Measurements from ENCODE around the gene RAI14.
"Not testable (repeated sequence)": the region's sequence is repeated elsewhere in the genome, so short reads cannot be mapped to it uniquely, and the experiment has no call there.

RAI14 gene

DNA sequence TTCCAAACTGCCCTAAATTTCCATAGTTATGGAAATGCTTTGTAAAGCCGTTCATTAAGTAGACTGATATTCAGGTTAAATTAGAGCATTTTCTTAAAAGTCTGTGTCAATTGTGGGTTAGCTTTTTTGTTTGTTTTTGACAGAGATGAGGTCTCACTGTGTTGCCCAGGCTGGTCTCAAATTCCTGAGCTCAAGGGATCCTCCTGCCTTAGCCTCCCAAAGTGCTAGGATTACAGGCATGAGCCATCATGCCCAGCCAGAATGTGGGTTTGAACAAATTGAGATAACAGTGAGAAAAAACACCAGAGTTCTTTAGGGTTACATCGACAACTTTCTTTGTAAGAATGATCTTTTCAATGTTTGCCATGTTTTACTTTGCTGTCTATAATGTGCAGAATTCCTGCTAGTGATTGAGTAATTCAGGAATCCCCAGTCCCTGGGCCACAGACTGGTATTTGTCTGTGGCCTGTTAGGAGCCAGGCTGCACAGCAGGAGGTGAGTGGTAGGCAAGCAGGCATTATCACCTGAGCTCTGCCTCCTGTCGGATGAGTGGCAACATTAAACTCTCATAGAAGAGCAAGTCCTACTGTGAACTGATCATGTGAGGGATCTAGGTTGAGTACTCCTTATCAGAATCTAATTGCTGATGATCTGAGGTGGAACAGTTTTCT lies 80.5 kb downstream of the RAI14 start:
- no peak for DNase-seq

DNA sequence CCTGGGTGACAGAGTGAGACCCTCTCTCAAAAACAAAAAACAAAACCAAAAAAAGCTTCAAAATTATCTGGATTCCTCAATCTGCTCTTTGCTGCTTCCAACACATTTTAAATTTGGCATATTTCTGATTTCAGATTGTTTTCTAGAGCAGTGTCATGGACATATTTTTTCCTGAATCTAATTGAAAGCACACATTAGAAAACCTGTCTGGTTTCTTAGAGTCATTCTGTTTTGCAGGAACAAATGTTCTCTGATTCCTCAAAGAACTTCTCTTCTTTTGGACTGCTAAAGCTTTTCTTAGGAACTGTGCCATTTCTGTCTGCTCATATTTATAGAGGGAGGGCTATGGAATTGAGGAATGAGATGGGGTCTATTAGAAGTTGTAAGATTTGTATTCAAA lies 81.6 kb downstream of the RAI14 start:
- DNase-seq, result no peak

DNA sequence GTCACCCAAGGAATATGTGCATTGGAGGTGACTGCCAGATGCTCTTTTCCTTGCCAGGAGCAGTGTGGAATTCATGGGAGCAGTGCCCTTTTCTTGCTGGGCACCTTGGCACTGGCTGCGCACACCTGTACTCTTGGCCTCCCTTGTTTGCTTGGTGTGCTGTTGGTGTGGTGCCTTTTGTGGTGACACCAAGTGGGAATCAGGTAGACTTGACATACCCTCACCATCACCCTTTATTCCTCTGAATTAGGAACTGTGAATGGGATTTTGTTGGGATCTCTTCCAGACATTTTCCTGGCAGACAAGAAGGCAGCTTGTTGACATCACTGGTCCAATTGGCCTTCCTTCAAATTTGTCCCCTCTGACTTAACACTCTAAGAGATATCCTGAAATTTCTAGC lies 82.3 kb downstream of the RAI14 start:
- no peak for DNase-seq

DNA sequence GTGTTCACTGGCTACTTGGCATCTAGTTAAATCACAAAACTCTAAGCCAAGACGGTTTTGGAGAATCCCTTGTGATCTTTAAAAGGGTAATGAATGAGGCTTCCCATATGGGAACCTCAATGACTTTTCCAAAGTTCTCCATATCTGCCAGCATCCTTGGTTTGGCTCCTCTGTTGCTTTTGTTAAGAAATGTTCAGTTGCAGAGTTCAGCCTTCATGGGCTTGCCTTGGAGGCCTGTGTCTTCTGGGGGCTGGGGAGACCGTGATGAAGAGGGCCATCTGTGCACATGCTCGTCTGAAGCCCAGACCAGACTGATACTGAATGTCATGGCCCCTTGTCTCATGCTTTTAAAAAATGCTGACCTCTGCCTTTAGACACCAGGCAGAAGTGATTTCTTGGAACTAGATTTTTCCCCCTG lies 84.3 kb downstream of the RAI14 start:
- DNase-seq, result no peak

DNA sequence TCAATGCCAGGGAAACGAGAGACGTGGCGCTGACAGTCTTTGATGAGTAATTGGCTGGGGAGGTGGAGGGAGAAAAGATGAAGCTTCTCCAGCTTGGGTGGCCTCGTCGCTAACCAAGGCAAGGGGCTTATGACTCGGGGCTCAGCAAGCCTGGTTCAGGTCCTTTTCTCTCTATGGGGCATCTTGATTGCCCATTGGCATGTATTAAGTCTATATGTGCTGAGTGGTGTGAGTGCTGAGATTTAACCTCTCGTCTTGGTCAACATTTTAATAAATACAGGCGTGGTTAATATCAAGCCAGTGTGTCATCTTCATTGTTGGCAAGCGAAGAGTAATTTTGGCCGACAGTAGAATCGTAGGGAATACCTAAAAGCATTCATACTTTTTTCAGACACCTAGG lies 85.9 kb downstream of the RAI14 start:
- DNase-seq, result no peak

DNA sequence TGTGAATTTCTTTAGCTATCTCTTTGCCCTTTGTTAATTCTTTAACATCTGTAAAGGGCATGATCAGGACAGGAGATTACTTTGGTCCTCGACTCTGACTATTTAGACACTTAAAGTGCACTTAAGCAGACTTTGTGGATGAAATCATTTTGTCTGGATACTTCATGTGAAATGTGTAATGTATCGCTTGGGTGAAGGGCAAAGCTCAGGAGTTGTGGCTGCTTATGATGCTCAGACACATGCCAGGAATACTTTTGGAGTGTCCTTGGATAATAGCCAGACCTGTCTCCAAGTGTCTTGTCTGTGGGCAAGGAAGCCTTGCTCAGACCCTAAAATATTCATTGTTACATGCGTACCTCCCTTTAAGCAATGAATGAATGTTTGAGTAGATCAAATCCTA lies 87.8 kb downstream of the RAI14 start:
- DNase-seq, result no peak

DNA sequence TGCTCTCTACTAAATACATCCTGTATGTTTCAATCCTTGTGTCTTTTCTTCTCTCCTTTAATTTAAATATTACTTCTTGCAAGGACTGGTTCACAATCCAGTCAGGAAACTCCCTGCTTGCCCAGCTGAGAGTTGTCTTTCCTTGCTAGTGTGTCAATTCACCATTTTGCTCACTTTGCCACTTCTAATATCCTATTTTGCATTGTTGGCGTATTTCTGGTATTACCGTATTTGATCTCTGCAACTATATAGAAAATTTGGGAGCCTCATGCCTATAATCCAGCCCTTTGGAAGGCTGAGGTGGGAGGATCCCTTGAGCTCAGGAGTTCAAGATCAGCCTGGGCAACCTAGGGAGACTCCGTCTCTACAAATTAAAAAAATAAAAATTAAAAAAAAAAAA lies 92.3 kb downstream of the RAI14 start:
- no peak for DNase-seq

DNA sequence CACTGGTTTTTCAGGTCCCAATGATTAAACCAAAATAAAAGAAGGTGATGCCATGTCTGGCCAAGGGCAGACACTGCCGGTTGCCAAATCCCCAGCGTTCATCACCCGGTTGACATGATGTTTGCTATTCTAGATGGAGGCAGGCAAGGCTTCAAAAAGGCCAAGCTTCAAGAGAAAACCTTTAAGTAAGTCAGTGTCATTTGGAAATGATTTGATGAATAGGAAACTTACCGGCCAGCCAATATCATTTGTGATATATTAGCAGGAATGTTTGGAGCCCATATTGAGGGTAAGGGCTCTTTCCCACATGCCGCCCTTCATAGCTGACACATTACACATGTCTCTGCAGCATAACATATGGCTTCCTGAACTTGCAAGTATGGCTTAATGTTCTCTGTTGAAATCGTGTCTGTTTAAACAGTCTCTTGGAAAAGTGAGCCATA lies 93.3 kb downstream of the RAI14 start:
- no peak for DNase-seq

DNA sequence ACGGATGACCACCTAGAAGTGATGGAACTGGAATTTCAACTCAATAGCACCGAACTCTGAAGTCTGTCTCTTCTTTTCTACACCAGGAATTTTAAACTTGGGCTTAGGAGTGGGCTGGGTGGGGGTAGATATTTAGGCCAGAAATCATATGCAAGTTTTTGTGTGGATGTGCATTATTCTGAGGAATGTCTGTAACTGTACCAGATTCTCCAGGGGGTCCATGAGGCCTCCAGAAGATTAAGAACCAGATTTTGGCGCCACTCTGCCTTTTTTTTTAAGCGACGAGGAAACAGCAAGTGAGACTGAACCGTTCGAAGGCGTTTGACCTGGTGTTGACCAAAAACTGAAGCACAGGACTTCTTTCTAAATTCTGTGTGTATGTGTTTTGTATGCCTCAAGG lies 94.1 kb downstream of the RAI14 start:
- DNase-seq, result no peak

DNA sequence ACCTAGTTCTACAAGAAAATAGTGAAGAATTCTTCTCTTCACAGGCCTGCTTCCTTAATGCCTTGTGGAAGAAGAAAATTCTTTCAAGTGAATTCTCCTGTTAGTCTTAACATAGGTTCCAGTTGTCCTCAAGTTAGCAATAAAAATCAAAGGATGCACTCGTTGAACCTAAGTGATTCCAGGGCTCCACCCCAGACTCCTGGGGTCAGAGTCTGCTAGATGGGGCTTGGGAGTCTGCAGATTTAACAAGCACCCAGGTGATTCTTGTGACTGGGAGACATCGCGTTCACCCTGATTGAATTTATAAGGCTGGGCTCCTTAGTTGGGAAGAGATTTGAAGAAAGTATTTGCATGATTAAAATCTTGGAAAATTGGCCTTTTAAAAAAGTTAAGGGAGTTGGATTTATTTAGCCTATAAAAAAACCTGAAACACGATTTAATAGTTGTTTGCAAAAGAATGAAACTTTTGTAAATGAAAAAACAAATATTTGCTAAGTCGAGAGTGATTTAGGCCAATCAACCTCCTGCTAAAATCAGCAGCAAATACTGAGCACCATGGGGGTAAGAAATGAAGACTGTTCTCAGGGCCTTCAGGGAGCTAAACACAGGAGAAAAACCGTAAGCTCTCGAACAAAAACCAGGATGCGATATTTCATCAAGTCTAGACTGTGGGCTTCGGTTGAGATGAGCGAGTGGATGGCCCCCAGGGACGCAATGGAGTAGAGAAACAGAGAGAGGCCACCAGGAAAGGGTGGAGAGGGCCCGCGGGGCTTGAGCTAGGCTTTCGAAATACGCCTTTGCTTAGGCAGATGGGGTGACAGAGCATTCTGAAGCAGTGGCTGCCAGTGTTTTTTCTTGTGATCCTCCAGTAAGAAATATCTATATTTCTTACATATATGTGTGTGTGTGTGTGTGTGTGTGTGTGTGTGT lies 95.9 kb downstream of the RAI14 start:
- DNase-seq, result no peak

DNA sequence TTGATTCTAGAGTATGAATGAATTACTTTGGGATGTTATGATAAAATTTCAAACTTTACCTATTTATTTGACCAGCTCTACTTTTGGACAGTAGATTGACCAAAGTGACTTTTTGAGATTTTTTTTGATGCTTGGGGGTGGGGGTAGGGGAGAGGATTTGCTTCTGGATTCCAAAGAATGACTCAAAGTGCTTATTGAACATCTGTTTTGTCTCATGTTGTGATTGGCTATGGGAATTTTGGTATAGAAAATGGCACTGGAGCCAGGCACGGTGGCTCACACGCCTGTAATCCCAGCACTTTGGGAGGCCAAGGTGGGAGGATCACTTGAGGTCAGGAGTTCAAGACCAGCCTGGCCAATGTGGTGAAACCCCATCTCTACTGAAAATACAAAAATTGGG lies 97.1 kb downstream of the RAI14 start:
- DNase-seq, result not testable (repeated sequence)

DNA sequence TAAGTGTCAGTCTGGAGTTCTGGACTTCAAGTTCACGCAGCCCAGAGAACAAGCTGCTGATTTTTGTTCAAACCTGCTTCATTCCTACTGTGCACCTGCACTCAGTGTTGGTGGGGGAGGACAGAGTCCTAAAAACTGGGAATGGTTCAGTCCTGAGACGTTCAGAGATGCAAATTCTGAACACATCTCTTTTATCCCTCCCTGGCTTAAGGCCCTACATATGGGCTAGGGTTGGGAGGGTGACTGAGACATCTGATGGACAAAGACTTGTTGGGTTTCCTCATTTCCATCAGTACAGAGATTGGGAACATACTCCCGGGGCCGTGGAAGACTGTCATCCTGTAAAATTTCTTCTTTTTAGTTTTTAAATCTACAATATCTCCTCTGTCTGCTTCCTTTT lies 99.8 kb downstream of the RAI14 start:
- DNase-seq, result no peak

DNA sequence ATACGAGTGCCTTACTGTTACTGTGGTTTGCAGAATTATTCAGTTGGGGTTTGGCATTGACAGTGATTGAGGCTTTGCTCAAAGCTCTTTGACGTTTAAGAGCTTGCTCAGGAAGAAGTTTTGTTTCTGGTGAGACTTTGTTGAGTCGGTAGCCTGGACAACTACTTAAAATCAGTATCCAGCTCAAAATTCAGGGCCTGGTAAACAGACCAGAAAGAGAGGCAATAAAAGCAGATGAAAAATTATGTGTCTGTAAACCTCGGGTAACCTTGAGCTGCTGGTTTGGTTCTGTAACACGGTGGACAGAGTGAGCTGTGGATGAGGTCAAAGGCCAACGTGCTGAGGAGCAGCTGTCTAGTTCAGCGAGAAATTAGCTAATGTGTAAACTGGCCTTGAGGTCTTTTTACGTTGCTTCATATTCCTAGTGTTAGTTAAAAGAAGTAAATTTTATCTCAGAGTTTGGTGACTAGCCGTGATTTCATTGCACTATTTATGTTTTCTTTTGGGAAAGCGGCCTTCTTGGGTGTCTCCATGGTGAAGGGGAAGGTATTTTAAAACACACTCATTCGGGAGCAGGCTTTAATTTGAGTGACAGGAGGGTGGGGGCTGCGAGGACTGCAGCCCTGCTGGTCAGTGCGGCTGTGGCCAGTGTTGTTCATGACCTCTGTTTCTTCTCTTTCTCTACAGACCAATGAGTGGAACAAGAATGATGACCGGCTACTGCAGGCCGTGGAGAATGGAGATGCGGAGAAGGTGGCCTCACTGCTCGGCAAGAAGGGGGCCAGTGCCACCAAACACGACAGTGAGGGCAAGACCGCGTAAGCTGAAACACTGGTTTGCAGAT lies 100.9 kb downstream of the RAI14 start:
- no peak for DNase-seq

DNA sequence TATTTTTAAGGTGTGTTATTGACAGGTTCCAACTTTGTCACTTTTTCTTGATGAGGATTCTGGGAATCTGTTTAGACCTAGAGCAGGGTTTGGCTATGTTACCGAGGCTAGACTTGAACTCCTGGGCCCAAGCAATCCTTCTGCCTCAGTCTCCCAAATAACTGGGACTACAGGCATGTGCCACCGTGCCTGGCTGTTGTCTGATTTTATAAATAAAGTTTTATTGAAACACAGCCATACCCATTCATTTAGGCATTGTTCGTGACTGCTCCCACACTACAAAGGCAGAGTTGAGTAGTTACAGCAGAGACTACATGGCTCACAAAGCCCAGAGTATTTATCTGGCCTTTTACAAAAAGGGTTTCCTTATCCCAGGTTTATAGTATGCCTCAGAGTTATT lies 102.4 kb downstream of the RAI14 start:
- no peak for DNase-seq

DNA sequence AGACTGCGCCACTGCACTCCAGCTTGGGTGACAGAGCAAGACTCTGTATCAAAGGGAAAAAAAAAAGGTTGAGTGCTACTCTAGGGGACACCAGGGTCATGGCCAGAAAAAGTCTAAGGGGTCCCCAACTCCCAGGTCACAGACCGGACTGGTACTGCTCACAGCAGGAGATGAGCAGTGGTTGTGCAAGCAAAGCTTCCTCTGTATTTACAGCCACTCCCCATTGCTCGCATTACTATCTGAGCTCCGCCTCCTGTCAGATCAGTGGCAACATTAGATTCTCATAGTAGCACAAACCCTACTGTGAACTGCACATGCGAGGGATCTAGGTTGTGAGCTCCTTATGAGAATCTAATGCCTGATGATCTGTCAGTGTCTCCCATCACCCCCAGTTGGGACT lies 103.1 kb downstream of the RAI14 start:
- not testable (repeated sequence) for DNase-seq

DNA sequence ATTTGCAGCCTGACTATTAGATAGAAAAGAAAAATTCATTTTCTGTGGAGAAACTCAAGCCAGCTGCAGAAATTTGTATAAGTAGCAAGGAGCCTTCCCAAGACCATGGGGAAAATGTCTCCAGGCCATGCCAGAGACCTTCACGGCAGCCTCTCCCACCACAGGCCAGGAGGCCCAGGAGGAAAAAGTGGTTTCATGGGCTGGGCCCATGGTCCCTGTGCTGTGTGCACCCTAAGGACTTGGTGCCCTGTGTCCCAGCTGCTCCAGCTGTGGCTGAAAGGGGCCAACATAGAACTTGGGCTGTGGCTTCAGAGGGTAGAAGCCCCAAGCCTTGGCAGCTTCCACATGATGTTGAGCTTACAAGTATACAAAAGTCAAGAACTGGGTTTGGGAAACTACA lies 109.5 kb downstream of the RAI14 start:
- DNase-seq, result no peak

DNA sequence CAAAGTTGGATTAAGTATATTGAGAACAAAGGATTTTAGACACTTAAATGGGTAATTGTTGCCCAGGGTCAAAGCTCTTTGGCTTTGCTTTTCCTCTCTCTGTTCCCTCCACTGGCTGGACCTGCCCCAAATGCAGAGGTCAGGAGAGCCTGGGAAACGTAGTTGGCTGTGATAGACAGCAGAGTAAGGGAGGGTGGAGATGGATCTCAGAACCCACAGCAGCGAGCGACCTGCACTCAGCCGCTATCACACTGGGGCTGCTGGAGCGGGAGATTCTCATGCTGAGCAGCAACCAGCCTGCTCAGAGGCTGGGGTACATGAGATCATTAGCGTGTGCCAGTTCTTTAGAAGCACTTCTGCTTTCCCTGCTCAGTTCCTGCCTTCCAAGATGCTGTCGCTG lies 111.1 kb downstream of the RAI14 start:
- DNase-seq, result no peak

DNA sequence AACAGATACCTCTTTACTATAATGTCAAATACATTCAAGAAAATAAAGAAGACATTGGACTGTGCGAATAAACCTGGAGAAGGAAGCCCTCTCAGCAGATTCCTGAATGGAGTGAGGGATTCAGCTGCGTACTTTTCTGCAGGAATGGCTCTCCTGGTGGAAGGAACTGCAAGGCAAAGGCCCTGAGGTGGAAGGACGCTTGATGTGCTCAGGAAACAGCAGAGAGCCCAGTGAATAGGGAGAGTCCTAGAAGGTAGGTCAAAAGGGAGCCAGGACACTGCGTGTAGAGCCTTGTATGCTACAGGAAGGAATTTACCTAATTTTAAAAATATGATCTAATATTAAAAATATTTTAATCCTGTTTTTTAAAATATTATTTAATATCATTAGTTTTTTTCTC lies 114.4 kb downstream of the RAI14 start:
- no peak for DNase-seq

DNA sequence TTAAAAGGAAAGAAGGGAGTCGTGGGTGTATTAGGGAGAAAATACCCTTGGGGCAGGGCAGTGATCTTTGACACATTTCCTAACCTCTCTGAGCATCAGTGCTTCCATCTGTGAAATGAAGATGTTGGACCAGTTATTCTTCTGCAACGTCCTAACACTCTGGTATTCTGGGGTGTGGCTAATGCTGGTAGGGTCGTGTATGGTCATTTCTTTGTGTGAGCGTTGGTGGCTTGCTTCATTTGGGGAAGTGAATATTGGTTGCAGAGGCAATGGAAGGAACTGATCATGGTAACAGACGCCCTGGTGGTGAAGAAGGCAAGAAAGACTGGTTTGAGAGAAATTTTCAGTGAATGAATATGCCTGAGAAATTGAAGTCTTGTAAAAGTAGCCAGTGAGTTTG lies 114.9 kb downstream of the RAI14 start:
- no peak for DNase-seq

DNA sequence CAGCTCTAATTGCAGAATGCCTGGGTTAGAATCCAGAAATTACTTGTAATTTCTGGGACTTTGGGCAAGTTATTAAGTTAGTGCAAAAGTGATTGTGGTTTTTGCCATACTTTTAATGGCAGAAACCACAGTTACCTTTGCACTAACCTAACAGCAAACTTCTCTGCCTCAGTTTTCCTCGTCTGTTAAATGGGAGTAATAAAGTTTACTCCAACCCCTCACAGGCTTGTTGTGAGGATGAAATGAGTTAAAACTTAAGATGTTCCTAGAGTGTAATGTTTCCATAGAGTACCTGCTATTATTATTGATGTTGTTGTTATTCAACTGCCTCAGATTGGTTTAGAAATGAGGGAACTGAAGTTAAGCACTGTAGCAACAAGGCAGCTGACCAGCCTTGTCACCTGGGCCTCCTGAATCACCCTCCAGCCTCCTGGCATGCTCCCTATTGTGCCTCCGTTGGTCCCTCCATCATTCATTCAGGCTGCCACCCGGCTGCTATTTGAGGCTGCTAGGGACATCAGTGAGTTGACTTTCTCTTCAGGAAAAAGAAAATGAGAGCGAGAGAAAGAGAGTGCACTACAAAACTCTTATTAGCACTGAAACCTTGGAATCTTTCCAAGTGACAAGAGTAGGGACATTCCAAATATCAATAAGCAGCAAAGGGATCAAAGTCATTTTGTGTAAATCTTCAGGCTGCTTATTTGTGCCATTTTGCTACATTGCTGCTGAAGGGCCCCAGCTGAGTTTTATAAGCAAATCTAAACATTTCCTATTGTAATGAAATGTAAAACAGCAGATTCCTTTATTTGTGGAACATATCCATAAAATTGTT lies 116.4 kb downstream of the RAI14 start:
- no peak for DNase-seq

DNA sequence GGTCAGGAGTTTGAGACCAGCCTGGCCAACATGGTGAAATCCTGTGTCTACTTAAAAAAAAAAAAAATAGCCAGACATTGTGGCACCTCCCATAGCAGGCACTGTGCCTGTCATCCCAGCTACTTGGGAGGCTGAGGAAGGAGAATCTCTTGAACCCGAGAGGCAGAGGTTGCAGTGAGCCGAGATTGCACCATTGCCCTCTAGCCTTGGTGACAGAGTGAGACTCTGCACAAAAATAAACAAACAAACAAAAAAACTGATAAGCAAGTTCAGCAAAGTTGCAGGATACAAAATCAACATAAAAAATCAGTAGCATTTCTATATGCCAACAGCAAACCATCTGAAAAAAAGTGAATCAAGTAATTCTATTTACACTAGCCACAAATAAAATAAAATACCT lies 118.0 kb downstream of the RAI14 start:
- no peak for DNase-seq

DNA sequence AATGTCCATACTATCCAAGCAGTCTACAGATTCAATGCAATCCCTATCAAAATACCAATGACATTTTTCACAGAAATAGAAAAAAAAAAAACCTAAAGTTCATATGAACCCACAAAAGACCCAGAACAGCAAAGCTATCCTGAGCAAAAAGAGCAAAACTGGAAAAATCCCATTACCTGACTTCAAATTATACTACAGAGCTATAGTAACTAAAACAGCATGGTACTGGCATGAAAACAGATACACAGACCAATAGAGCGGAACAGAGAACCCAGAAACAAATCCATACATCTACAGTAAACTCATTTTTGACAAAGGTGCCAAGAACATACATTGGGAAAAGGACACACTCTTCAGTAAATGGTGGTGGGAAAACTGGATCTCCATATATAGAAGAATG lies 118.5 kb downstream of the RAI14 start:
- not testable (repeated sequence) for DNase-seq

DNA sequence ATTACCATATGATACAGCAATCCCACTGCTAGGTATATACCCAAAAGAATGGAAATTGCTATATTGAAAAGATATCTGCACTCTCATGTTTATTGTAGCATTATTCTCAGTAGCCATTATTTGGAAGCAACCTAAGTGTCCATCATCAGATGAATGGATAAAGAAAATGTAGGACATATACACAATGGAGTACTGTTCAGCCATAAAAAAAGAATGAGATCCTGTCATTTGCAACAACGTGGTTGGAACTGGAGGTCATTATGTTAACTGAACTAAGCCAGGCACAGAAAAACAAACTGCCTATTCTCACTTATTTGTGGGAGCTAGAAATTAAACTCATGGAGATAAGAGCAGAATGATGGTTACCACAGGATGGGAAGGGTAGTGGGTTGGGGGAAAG lies 119.8 kb downstream of the RAI14 start:
- DNase-seq, result peak; percentile 48

Data from midbrain (tissue), 1 donor.